Tibial nerve (tissue), 4 donors: Measurements from ENCODE around the gene SPRED1. TPM values are rescaled to one million over a fixed set of nuclear protein-coding genes. Genes with fewer than 3 reads are reported as not detected.
"Not testable (repeated sequence)": the region's sequence is repeated elsewhere in the genome, so short reads cannot be mapped to it uniquely, and the experiment has no call there.

Source experiments
- DNase-seq, 2 donors: peaks; one replicate each; pipeline ENCODE4 v3.0.0-alpha.2; 2019; ENCODE audit warnings: low spot score in 2 of 2
- H3K27ac ChIP-seq, 4 donors: fragments of 200-600 bp; sonication (generic) in 3 of 4; one replicate each; pipeline ENCODE4 v1.5.1; 2017 to 2019; ENCODE audit warnings: mild to moderate bottlenecking in 1 of 4
- H3K27me3 ChIP-seq, 2 donors: fragments of 200-600 bp; sonication (generic) in 1 of 2; one replicate each; pipeline versions ENCODE4 v1.5.1 to v1.6.0; 2017 to 2019
- H3K36me3 ChIP-seq, 3 donors: fragments of 200-600 bp; sonication (generic); one replicate each; pipeline ENCODE4 v1.5.1; 2018 to 2019
- H3K4me1 ChIP-seq, 4 donors: fragments of 200-600 bp; sonication (generic) in 3 of 4; one replicate each; pipeline ENCODE4 v1.5.1; 2017 to 2019
- H3K4me3 ChIP-seq, 4 donors: fragments of 200-600 bp; sonication (generic) in 3 of 4; one replicate each; pipeline ENCODE4 v1.5.1; 2017 to 2019; ENCODE audit warnings: mild to moderate bottlenecking in 1 of 4, moderate library complexity in 1 of 4
- H3K9me3 ChIP-seq, 4 donors: fragments of 200-600 bp; sonication (generic) in 3 of 4; one replicate each; pipeline ENCODE4 v1.5.1; 2017 to 2019
- EP300 ChIP-seq, 2 donors: sonication (generic); formaldehyde crosslinking; IDR thresholded peaks; one replicate each; pipeline ENCODE4 v1.6.1; 2017; ENCODE audit warnings: antibody characterized with exemption in 2 of 2, mild to moderate bottlenecking in 1 of 2
- POLR2A ChIP-seq, 2 donors: fragments of 450-650 bp; IDR thresholded peaks; one replicate each; pipeline ENCODE4 v1.6.1; 2017; ENCODE audit warnings: antibody characterized with exemption in 2 of 2, mild to moderate bottlenecking in 2 of 2, moderate library complexity in 2 of 2
- WGBS, 2 donors: methylation state at CpG; one replicate each; pipeline ENCODE4 v1.1.5; 2018; 5-methylcytosine and 5-hydroxymethylcytosine counted together
- total RNA-seq, 4 donors: library from RNA; depleted of rRNA; stranded (reverse); fragments of >200 nt; gene quantifications; one replicate each; pipeline ENCODE4 v1.1.0, GENCODE V29; 2016
- TF ChIP-seq, protein P1 (sequence below), 5 experiments: fragments of 200-600 bp in 3 of 5; fragments of 450-650 bp in 2 of 5; sonication (generic) in 3 of 5; IDR thresholded peaks; one replicate each; pipeline ENCODE4 v1.5.1; 2016 to 2019; ENCODE audit warnings: antibody characterized with exemption in 5 of 5, mild to moderate bottlenecking in 3 of 5, moderate library complexity in 2 of 5

The SPRED1 gene
- total RNA-seq, 4 donors from 2014 or later, result 20.4 to 35.0 (median 29.0) TPM

DNA sequence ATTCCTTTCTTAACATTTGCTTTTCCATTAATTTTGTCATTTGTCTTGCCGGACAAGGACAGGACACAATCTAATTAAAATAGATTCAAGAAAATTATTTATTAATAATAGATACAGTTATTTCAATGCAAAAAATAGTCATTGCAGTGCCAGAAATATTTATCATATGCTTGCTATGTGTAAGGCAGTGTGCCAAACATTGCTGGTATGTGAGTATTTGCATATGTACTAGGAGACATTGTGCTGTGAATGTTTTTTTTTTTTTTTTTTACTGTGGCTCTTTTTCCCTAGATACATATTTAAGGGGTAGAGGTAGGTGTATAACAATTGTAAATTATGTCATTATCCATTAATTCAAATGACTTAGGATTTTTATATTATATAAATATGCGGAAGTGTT, 23.3 kb downstream of the SPRED1 start:
- Histone ChIP-seq H3K4me1 (peaks cover 0 to 29% (median 2%) of the 10 kb centered on the region in 4 donors), H3K4me3 (no peak overlapping the region), H3K36me3 (no peaks in the 10 kb centered on the region), H3K9me3 (no peaks in the 10 kb centered on the region), H3K27ac (no peak overlapping the region), H3K27me3 (no peaks in the 10 kb centered on the region)
- no peak for DNase-seq
- TF ChIP-seq POLR2A (IDR thresholded peaks at IDR 0.05) (no peak), EP300 (IDR thresholded peaks at IDR 0.05) (no peak)
- TF ChIP-seq, protein P1, sequence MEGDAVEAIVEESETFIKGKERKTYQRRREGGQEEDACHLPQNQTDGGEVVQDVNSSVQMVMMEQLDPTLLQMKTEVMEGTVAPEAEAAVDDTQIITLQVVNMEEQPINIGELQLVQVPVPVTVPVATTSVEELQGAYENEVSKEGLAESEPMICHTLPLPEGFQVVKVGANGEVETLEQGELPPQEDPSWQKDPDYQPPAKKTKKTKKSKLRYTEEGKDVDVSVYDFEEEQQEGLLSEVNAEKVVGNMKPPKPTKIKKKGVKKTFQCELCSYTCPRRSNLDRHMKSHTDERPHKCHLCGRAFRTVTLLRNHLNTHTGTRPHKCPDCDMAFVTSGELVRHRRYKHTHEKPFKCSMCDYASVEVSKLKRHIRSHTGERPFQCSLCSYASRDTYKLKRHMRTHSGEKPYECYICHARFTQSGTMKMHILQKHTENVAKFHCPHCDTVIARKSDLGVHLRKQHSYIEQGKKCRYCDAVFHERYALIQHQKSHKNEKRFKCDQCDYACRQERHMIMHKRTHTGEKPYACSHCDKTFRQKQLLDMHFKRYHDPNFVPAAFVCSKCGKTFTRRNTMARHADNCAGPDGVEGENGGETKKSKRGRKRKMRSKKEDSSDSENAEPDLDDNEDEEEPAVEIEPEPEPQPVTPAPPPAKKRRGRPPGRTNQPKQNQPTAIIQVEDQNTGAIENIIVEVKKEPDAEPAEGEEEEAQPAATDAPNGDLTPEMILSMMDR (IDR thresholded peaks at IDR 0.05), result no peak
- WGBS, 2 donors, result 24 to 30% methylated on average over 2 of the region's 2 CpGs

DNA sequence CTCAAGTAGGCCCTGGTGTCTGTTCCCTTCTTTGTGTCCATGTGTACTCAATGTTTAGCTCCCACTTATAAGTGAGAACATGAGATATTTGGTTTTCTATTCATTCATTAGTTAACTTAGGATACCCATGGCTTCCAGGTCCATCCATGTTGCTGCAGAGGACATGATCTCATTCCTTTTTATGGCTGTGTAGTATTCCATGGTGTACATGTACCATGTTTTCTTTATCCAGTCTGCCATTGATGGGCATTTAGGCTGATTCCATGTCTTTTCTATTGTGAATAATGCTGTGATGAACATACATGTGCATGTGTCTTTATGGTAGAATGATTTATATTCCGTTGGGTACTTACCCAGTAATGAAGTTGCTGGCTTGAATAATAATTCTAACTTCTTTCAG, 24.6 kb downstream of the SPRED1 start:
- 0% methylated on average over 1 of the region's 1 CpG for WGBS, 2 donors
- DNase-seq, result not testable (repeated sequence)

DNA sequence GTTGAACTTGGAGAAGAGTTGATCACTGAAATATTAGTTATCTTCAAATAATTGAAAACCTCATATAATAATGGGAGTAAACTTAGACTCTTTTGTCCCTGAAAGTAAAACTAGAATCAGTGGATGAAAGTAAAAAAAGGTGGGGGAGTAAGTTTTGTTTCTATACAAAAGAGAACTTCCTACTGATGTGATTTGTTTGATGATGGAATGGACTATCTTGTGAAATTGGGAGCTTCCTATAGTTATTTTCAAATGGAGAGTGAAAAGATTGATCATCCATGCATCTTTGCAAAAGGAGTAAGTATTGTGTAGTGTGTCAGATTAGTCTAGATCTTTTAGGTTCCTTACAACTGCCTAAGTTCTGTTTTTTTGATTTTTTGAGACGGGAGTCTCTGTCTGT, 28.4 kb downstream of the SPRED1 start:
- no peak for TF ChIP-seq POLR2A (IDR thresholded peaks at IDR 0.05)
- H3K27ac ChIP-seq, result no peak overlapping the region
- no peaks in the 10 kb centered on the region for H3K36me3 ChIP-seq
- H3K27me3 ChIP-seq, result no peaks in the 10 kb centered on the region
- no peak for DNase-seq
- H3K4me3 ChIP-seq, result no peak overlapping the region
- H3K9me3 ChIP-seq, result no peaks in the 10 kb centered on the region
- peaks cover 0 to 10% (median 3%) of the 10 kb centered on the region in 4 donors for H3K4me1 ChIP-seq
- 77 to 90% methylated on average over 1 of the region's 1 CpG for WGBS, 2 donors

More for the DNA sequence above, 24.6 kb downstream of the SPRED1 start:
- peaks cover 0 to 29% (median 2%) of the 10 kb centered on the region in 4 donors for H3K4me1 ChIP-seq
- not testable (repeated sequence) for H3K27ac ChIP-seq, H3K4me3 ChIP-seq, H3K27me3 ChIP-seq, H3K9me3 ChIP-seq, H3K36me3 ChIP-seq

DNA sequence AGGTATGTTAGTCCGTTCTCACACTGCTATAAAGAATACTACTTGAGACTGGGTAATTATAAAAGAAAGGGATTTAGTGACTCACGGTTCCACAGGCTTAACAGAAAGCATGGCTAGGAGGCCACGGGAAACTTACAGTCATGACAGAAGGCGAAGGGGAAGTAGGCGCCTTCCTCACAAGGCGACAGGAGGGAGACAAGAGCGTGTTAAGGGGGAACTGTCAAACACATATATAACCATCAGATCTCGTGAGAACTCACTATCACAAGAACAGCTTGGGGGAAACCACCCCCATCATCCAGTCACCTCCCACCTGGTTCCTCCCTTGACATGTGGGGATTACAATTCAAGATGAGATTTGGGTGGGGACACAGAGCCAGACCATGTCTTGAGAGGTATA, 30.4 kb downstream of the SPRED1 start:
- Histone ChIP-seq H3K4me3 (no peak overlapping the region), H3K4me1 (peaks cover 0 to 10% (median 3%) of the 10 kb centered on the region in 4 donors), H3K27ac (no peak overlapping the region), H3K27me3 (no peaks in the 10 kb centered on the region), H3K9me3 (no peaks in the 10 kb centered on the region), H3K36me3 (no peaks in the 10 kb centered on the region)
- TF ChIP-seq, protein P1 (IDR thresholded peaks at IDR 0.05), result no peak
- TF ChIP-seq EP300 (IDR thresholded peaks at IDR 0.05), result no peak
- no peak for TF ChIP-seq POLR2A (IDR thresholded peaks at IDR 0.05)
- 74 to 76% methylated on average over 8 of the region's 8 CpGs for WGBS, 2 donors
- no peak for DNase-seq

DNA sequence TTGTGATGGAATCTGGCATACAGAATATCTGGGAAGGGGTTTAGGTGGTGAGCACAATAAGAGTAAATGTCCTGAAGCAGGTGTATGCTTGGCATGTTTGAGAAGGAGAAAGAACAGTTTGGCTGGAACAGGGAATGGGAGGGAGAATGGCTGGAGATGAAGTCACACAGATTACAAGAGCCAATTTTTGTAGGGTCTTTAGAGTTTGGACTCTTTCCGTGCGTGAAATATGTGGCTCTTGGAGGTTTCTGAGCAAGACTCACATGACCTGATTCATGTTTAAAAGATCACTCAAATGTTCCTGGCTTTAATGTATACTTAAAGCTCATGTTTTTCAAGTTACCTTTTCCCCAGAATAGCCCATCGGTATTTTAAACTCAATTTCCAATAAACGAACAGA, 32.8 kb downstream of the SPRED1 start:
- TF ChIP-seq POLR2A (IDR thresholded peaks at IDR 0.05), result no peak
- TF ChIP-seq EP300 (IDR thresholded peaks at IDR 0.05), result no peak
- TF ChIP-seq, protein P1 (IDR thresholded peaks at IDR 0.05), result no peak
- H3K4me3 ChIP-seq, result no peak overlapping the region
- DNase-seq, result no peak
- no peak overlapping the region for H3K27ac ChIP-seq
- no peaks in the 10 kb centered on the region for H3K27me3 ChIP-seq
- H3K9me3 ChIP-seq, result peaks cover 0 to 3% (median 0%) of the 10 kb centered on the region in 4 donors
- peaks cover 0 to 10% (median 3%) of the 10 kb centered on the region in 4 donors for H3K4me1 ChIP-seq
- WGBS, 2 donors, result 75 to 82% methylated on average over 4 of the region's 4 CpGs
- H3K36me3 ChIP-seq, result peaks cover 0 to 3% (median 0%) of the 10 kb centered on the region in 3 donors

DNA sequence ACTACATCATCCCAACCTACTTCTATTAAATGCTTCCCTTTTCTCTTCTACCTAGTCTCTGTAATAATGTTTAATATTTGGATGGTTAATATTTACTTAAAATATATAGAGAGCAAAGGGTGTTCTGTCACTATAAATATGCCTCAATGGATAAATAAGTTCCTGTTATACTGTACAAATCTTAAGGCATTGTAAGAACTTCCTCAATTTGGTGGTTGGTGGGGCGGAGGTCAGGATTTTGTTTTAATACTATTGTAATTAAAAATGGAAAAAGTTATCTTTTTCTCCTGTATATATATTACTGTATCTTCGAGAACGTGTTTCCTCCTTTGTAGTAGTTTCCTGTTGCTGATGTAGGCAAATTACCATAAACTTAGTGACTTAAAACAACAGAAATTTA, 41.5 kb downstream of the SPRED1 start:
- no peak overlapping the region for H3K4me3 ChIP-seq
- no peak overlapping the region for H3K27ac ChIP-seq
- H3K27me3 ChIP-seq, result no peaks in the 10 kb centered on the region
- H3K9me3 ChIP-seq, result peaks cover 0 to 3% (median 0%) of the 10 kb centered on the region in 4 donors
- H3K4me1 ChIP-seq, result peaks cover 0 to 34% (median 2%) of the 10 kb centered on the region in 4 donors
- 54 to 62% methylated on average over 3 of the region's 3 CpGs for WGBS, 2 donors
- peaks cover 0 to 3% (median 0%) of the 10 kb centered on the region in 3 donors for H3K36me3 ChIP-seq
- TF ChIP-seq, protein P1 (IDR thresholded peaks at IDR 0.05), result no peak
- TF ChIP-seq EP300 (IDR thresholded peaks at IDR 0.05), result no peak
- TF ChIP-seq POLR2A (IDR thresholded peaks at IDR 0.05), result no peak
- DNase-seq, result no peak
